ENCODE measurements around the gene SETD3.

DNA sequence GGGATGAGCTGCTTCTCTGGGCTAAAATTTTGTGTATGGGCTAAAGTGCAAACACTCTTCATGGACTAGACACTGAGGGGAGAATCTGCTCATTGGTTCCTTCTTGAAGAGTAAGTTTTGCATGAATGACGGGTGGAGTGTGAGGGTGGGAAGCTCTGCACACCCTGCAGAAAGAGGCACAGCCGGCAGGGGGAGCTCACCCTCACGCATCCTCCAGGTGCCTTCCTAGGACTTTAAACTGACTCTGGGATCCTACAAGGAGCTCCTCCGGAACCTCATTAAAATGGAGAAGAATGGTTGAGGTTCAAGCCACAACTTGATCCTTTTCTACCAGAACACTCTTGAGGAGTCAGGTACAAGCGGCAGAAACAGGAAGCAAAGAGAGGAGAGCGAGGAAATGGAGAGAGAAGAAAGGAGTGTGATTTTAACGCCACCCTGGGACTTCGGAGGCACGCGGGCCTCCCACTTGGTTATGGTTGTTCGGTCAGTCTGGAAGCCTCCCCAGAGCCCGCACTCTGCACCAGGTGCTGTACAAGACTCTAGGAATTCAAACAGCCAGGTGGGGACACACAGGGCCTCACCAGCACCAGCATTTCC, 87.5 kb downstream of the SETD3 start:
- TF ChIP-seq, protein P1, sequence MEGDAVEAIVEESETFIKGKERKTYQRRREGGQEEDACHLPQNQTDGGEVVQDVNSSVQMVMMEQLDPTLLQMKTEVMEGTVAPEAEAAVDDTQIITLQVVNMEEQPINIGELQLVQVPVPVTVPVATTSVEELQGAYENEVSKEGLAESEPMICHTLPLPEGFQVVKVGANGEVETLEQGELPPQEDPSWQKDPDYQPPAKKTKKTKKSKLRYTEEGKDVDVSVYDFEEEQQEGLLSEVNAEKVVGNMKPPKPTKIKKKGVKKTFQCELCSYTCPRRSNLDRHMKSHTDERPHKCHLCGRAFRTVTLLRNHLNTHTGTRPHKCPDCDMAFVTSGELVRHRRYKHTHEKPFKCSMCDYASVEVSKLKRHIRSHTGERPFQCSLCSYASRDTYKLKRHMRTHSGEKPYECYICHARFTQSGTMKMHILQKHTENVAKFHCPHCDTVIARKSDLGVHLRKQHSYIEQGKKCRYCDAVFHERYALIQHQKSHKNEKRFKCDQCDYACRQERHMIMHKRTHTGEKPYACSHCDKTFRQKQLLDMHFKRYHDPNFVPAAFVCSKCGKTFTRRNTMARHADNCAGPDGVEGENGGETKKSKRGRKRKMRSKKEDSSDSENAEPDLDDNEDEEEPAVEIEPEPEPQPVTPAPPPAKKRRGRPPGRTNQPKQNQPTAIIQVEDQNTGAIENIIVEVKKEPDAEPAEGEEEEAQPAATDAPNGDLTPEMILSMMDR (IDR thresholded peaks at IDR 0.05): peak; percentile 62
- no peak for TF ChIP-seq EZH2 (IDR thresholded peaks at IDR 0.05; ENCODE audit: borderline replicate concordance, insufficient read depth, low read depth, low read length, poor library complexity, severe bottlenecking)
